ENCODE results near the gene FAM149B1.

Gene FAM149B1

GRCh38 chr10:73209705-73210104 lies 41.8 kb downstream of the FAM149B1 start:
- no peak overlapping the region for H3K27ac ChIP-seq (ENCODE audit: low read depth, low read length)
- no peak overlapping the region for H3K4me2 ChIP-seq (ENCODE audit: low read depth, low read length, poor library complexity, severe bottlenecking)
- H3F3A ChIP-seq (ENCODE audit: insufficient read depth): no peaks in the 10 kb centered on the region
- H3K9ac ChIP-seq (ENCODE audit: low read length): no peak overlapping the region
- H4K20me1 ChIP-seq (ENCODE audit: low read depth, low read length): no peaks in the 10 kb centered on the region
- H3K79me2 ChIP-seq (ENCODE audit: insufficient read depth, low read length): no peaks in the 10 kb centered on the region
- TF ChIP-seq, protein P1, sequence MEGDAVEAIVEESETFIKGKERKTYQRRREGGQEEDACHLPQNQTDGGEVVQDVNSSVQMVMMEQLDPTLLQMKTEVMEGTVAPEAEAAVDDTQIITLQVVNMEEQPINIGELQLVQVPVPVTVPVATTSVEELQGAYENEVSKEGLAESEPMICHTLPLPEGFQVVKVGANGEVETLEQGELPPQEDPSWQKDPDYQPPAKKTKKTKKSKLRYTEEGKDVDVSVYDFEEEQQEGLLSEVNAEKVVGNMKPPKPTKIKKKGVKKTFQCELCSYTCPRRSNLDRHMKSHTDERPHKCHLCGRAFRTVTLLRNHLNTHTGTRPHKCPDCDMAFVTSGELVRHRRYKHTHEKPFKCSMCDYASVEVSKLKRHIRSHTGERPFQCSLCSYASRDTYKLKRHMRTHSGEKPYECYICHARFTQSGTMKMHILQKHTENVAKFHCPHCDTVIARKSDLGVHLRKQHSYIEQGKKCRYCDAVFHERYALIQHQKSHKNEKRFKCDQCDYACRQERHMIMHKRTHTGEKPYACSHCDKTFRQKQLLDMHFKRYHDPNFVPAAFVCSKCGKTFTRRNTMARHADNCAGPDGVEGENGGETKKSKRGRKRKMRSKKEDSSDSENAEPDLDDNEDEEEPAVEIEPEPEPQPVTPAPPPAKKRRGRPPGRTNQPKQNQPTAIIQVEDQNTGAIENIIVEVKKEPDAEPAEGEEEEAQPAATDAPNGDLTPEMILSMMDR (IDR thresholded peaks at IDR 0.05; ENCODE audit: insufficient read depth, low read length, poor library complexity, severe bottlenecking): no peak
- TF ChIP-seq EZH2phosphoT487 (conservative IDR thresholded peaks at IDR 0.05; ENCODE audit: low read length): no peak
- no peak overlapping the region for H3K4me3 ChIP-seq (ENCODE audit: insufficient read depth, low read length, poor library complexity, severe bottlenecking)
- no peaks in the 10 kb centered on the region for H3K36me3 ChIP-seq (ENCODE audit: low read length)
- H3K9me3 ChIP-seq (ENCODE audit: insufficient read depth, low read length): no peaks in the 10 kb centered on the region
- no peaks in the 10 kb centered on the region for H3K9me2 ChIP-seq (replicated peaks; ENCODE audit: insufficient read depth, low read length)
- H3K27me3 ChIP-seq (ENCODE audit: low read length): no peaks in the 10 kb centered on the region
- H2AFZ ChIP-seq (ENCODE audit: low read depth, low read length, severe bottlenecking): no peak overlapping the region

DNA sequence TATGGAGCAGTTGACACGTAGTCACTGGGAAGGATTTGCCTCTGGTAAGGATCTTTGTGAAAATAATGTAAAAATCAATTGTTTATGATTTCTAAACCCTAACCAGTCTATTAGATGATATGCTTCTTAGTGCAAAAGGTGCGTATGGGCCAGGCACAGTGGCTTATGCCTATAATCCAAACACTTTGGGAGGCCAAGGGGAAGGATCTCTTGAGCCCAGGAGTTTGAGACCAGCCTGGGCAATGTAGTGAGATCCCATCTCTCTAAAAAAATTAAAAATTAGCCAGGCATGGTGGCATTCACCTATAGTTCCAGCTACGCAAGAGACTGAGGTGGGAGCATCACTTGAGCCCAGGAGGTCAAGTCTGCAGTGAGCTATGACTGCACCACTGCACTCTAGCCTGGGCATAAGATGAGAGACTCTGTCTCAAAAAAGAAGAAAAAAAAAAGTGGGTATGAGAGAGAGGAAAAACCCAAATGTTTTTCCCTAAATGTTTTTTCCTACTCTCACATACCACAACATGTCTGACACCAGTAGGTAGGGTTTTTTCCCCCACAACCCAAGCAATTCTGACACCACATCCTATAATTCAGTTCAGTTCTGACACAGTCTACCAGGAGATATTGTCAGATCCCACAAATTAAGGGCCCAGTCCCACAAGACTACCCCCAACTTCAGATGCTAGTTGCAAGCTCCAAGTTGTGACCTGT lies 42.6 kb downstream of the FAM149B1 start:
- Histone ChIP-seq H3K9me3 (ENCODE audit: insufficient read depth, low read length) (no peaks in the 10 kb centered on the region), H3K36me3 (ENCODE audit: low read length) (no peaks in the 10 kb centered on the region), H4K20me1 (ENCODE audit: low read depth, low read length) (no peaks in the 10 kb centered on the region), H3F3A (ENCODE audit: insufficient read depth) (no peaks in the 10 kb centered on the region), H3K27me3 (ENCODE audit: low read length) (no peaks in the 10 kb centered on the region), H3K9ac (ENCODE audit: low read length) (no peak overlapping the region), H3K4me3 (ENCODE audit: insufficient read depth, low read length, poor library complexity, severe bottlenecking) (no peak overlapping the region), H3K4me2 (ENCODE audit: low read depth, low read length, poor library complexity, severe bottlenecking) (no peak overlapping the region), H2AFZ (ENCODE audit: low read depth, low read length, severe bottlenecking) (no peak overlapping the region), H3K27ac (ENCODE audit: low read depth, low read length) (no peak overlapping the region), H3K9me2 (replicated peaks; ENCODE audit: insufficient read depth, low read length) (no peaks in the 10 kb centered on the region), H3K79me2 (ENCODE audit: insufficient read depth, low read length) (no peaks in the 10 kb centered on the region)
- no peak for TF ChIP-seq EZH2phosphoT487 (conservative IDR thresholded peaks at IDR 0.05; ENCODE audit: low read length)
- TF ChIP-seq, protein P1 (IDR thresholded peaks at IDR 0.05; ENCODE audit: insufficient read depth, low read length, poor library complexity, severe bottlenecking): no peak

- no peak overlapping the region for H3K4me3 ChIP-seq (ENCODE audit: insufficient read depth, low read length, poor library complexity, severe bottlenecking)
- no peak overlapping the region for H3K9ac ChIP-seq (ENCODE audit: low read length)
- H3K4me2 ChIP-seq (ENCODE audit: low read depth, low read length, poor library complexity, severe bottlenecking): no peak overlapping the region
- H3K9me2 ChIP-seq (replicated peaks; ENCODE audit: insufficient read depth, low read length): no peaks in the 10 kb centered on the region
- no peaks in the 10 kb centered on the region for H3K79me2 ChIP-seq (ENCODE audit: insufficient read depth, low read length)
- no peak for TF ChIP-seq EZH2phosphoT487 (conservative IDR thresholded peaks at IDR 0.05; ENCODE audit: low read length)
- TF ChIP-seq, protein P1 (IDR thresholded peaks at IDR 0.05; ENCODE audit: insufficient read depth, low read length, poor library complexity, severe bottlenecking): no peak
- H3K9me3 ChIP-seq (ENCODE audit: insufficient read depth, low read length): no peaks in the 10 kb centered on the region
- no peaks in the 10 kb centered on the region for H3K27me3 ChIP-seq (ENCODE audit: low read length)
- no peaks in the 10 kb centered on the region for H3K36me3 ChIP-seq (ENCODE audit: low read length)
- no peak overlapping the region for H2AFZ ChIP-seq (ENCODE audit: low read depth, low read length, severe bottlenecking)
- H3K27ac ChIP-seq (ENCODE audit: low read depth, low read length): no peak overlapping the region
- no peaks in the 10 kb centered on the region for H3F3A ChIP-seq (ENCODE audit: insufficient read depth)
- no peaks in the 10 kb centered on the region for H4K20me1 ChIP-seq (ENCODE audit: low read depth, low read length)
Observed at GRCh38 chr10:73211106-73211811, 43.3 kb downstream of the FAM149B1 start.
